ENCODE results near the gene LAIR1.
"Not testable (repeated sequence)": the region's sequence is repeated elsewhere in the genome, so short reads cannot be mapped to it uniquely, and the experiment has no call there.

Gene LAIR1

DNA sequence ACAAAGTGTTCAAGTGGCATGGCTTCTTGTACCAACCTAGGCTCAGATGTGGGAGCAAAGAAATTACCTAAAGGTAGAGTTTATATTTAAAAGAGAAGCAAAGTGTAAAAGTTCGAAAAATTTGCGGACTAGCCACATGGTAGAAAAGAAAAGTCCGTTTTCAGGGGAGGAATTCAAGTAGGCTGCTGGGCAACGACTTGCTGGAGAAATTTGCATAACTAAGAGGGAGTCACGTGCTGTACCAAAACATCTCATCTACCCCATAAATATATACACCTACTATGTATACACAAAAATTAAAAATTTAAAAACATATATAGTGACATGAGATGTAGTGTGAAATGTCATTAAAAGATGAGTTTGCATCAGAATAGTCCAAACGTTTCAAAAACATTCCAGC, 2.1 kb upstream of the LAIR1 start:
- peak overlapping the region; percentile 98 for H3K27ac ChIP-seq (replicated peaks)
- DNase-seq (ENCODE audit: low read depth in 1 of 2, low spot score in 1 of 2): no peak
- no peak overlapping the region for H3K4me3 ChIP-seq (replicated peaks; ENCODE audit: insufficient read depth, low read length)

DNA sequence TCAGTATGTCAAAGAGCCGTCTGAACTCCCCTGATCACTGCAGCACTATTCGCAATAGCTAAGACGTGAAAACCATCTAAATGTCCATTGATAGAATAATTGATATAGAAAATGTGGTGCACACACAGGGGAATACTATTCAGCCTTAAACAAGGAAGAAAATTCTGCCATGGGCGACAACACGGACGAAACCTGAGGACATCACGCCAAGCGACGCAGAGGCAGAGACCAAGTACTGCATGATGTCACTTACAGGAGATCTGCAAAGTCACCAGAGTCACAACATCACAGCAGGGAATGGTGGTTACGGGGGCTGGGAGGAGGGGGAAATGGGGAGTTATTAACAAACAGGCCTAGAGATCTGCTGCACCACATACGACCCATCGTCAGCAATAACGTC, 1.1 kb upstream of the LAIR1 start:
- DNase-seq (ENCODE audit: low read depth in 1 of 2, low spot score in 1 of 2); H3K4me3 ChIP-seq (replicated peaks; ENCODE audit: insufficient read depth, low read length); H3K27me3 ChIP-seq (ENCODE audit: insufficient read depth, poor library complexity, severe bottlenecking): not testable (repeated sequence)
- peak overlapping the region; percentile 98 for H3K27ac ChIP-seq (replicated peaks)

More for the DNA sequence above, 2.1 kb upstream of the LAIR1 start:
- no peaks in the 10 kb centered on the region for H3K27me3 ChIP-seq (ENCODE audit: insufficient read depth, poor library complexity, severe bottlenecking)
- TF ChIP-seq POLR2AphosphoS5 (IDR thresholded peaks at IDR 0.05; ENCODE audit: low read depth) (0 out of 2 replicates have a peak, but pooled peaks have one; percentile 17), GABPA (IDR thresholded peaks at IDR 0.05; ENCODE audit: low read depth) (no peak)

DNA sequence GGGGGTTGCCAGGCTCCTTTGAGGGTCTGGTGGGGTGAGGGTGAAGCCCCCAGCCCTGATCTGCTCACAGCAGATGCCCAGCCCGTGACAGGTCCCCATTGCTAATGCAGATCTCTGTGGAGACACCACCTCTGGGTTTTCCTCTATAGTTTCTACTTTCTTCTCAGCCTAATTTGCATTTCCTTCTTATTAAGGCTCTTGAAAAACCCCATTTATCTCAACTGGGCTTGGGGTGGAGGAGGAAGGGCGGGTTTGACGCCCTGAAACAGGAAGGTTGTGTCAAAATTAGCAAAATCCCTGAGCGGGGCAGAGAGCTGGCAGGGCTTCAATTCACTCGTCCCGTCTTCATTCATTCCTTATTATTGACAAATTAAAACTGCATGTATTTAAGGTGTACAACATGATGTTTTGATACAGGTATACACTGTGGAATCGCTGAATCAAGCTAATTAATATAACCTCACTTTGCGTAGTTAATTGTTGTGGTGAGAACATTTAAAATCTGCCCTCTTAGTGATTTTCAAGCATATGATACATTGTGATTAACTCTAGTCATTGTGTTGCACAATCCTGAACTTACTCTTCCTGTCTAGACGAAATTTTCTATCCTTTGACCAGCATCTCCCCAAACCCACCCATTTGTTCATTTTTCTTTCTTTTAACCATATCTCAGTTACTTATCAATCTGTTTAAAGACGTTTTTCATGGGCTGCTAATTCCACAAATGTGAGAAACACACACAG, 2.9 kb downstream of the LAIR1 start:
- not testable (repeated sequence) for DNase-seq (ENCODE audit: low read depth in 1 of 2, low spot score in 1 of 2); H3K27me3 ChIP-seq (ENCODE audit: insufficient read depth, poor library complexity, severe bottlenecking)
- Histone ChIP-seq H3K4me3 (replicated peaks; ENCODE audit: insufficient read depth, low read length) (peak overlapping the region; percentile 57), H3K27ac (replicated peaks) (peak overlapping the region; percentile 25)

DNA sequence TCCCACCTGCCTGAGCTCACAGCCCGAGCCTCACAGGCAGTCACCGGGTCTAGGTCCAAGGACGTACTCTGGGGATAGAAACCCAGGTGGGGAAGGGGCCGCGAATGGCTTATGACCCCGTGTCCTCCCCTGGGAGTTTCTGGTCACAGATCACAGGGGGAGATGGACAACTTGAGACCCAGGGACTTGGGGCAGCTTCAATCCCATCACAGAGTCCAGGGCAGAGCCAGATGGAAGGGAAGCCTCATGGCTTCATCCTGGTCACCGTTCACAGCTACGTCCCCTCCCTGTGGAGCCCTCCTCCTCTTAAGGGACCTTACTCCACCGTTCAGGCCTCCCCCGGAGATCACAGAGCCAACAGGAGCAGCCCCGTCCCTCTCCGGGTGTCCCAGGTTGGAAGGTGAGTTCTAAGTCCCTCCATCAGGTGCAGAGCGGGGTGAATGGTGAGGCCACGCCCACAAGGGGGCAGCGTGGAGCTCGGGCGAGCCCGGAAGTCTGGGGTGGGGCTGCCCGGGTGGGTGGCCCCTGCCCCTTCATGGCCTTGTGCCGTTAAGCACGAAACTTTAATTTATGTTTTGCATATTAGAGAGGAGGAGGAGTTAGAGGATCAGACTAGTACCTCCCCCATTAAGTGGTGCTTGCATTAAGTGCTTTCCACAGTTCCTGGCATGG, 5.4 kb downstream of the LAIR1 start:
- not testable (repeated sequence) for H3K4me3 ChIP-seq (replicated peaks; ENCODE audit: insufficient read depth, low read length); H3K27me3 ChIP-seq (ENCODE audit: insufficient read depth, poor library complexity, severe bottlenecking)

DNA sequence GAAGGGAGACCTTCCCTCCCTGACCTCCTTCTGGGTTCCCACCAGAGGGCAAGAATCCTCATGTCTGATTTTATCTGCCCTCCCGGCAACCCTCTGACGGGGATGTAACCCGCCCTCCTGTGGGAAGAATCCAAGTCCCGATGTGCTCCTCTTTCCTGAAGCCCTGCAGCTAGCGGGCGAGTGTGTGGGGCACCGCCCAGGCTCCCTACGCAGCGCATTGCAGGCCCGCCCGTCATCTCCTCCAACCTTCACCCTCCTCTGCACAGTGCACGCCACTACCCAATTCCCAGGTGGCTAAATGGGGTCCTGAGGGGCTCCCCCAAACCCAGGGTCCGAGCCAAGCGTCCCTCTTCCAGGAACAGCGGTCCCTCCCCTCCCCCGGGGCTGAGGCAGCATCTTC, 7.3 kb downstream of the LAIR1 start:
- Histone ChIP-seq H3K27ac (replicated peaks) (no peak overlapping the region), H3K27me3 (ENCODE audit: insufficient read depth, poor library complexity, severe bottlenecking) (no peaks in the 10 kb centered on the region), H3K4me3 (replicated peaks; ENCODE audit: insufficient read depth, low read length) (no peak overlapping the region)
- DNase-seq (ENCODE audit: low read depth in 1 of 2, low spot score in 1 of 2): no peak
- TF ChIP-seq GABPA (IDR thresholded peaks at IDR 0.05; ENCODE audit: low read depth): no peak

More for the DNA sequence above, 5.4 kb downstream of the LAIR1 start:
- DNase-seq (ENCODE audit: low read depth in 1 of 2, low spot score in 1 of 2); H3K27ac ChIP-seq (replicated peaks): not testable (repeated sequence)

DNA sequence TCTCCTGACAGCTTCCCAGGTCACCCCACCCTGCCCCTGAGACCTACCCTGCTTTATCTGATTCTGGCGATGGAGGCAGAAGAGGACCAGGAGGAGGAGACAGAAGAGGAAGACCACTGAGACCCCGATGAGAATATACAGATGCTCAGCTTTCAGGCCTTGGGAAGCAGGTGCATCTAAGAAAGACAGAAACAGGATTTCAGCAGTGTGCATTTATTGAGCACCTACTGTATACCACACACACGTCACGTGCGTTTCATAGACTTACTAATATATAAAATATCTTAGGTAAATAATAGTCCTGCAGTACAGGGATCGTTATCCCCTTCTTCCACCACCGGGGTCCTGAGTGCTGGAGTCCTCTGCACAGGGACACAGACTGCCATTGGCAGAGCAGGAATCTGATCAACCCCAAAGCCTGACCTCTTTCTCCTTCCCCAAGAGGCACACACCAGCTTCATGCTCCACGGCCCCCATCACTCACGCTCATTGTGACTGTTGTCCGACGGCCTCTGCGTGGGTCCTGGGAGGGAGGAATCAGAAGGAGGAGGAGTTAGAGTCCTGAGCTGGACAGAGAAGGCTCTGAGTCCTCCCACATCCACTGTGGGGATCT, 8.2 kb downstream of the LAIR1 start:
- DNase-seq (ENCODE audit: low read depth in 1 of 2, low spot score in 1 of 2): no peak
- Histone ChIP-seq H3K27me3 (ENCODE audit: insufficient read depth, poor library complexity, severe bottlenecking) (no peaks in the 10 kb centered on the region), H3K4me3 (replicated peaks; ENCODE audit: insufficient read depth, low read length) (no peak overlapping the region), H3K27ac (replicated peaks) (0 out of 2 replicates have a peak overlapping the region, but pooled peaks have one; percentile 10)
- TF ChIP-seq GABPA (IDR thresholded peaks at IDR 0.05; ENCODE audit: low read depth) (no peak), SPI1 (IDR thresholded peaks at IDR 0.05; ENCODE audit: borderline replicate concordance, low read depth) (no peak), POLR2AphosphoS5 (IDR thresholded peaks at IDR 0.05; ENCODE audit: low read depth) (no peak; the same call in 1 of the 2 replicates)
- TF ChIP-seq, protein P1, sequence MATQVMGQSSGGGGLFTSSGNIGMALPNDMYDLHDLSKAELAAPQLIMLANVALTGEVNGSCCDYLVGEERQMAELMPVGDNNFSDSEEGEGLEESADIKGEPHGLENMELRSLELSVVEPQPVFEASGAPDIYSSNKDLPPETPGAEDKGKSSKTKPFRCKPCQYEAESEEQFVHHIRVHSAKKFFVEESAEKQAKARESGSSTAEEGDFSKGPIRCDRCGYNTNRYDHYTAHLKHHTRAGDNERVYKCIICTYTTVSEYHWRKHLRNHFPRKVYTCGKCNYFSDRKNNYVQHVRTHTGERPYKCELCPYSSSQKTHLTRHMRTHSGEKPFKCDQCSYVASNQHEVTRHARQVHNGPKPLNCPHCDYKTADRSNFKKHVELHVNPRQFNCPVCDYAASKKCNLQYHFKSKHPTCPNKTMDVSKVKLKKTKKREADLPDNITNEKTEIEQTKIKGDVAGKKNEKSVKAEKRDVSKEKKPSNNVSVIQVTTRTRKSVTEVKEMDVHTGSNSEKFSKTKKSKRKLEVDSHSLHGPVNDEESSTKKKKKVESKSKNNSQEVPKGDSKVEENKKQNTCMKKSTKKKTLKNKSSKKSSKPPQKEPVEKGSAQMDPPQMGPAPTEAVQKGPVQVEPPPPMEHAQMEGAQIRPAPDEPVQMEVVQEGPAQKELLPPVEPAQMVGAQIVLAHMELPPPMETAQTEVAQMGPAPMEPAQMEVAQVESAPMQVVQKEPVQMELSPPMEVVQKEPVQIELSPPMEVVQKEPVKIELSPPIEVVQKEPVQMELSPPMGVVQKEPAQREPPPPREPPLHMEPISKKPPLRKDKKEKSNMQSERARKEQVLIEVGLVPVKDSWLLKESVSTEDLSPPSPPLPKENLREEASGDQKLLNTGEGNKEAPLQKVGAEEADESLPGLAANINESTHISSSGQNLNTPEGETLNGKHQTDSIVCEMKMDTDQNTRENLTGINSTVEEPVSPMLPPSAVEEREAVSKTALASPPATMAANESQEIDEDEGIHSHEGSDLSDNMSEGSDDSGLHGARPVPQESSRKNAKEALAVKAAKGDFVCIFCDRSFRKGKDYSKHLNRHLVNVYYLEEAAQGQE (IDR thresholded peaks at IDR 0.05; ENCODE audit: insufficient replicate concordance, low read depth): no peak
- TF ChIP-seq, protein P2, sequence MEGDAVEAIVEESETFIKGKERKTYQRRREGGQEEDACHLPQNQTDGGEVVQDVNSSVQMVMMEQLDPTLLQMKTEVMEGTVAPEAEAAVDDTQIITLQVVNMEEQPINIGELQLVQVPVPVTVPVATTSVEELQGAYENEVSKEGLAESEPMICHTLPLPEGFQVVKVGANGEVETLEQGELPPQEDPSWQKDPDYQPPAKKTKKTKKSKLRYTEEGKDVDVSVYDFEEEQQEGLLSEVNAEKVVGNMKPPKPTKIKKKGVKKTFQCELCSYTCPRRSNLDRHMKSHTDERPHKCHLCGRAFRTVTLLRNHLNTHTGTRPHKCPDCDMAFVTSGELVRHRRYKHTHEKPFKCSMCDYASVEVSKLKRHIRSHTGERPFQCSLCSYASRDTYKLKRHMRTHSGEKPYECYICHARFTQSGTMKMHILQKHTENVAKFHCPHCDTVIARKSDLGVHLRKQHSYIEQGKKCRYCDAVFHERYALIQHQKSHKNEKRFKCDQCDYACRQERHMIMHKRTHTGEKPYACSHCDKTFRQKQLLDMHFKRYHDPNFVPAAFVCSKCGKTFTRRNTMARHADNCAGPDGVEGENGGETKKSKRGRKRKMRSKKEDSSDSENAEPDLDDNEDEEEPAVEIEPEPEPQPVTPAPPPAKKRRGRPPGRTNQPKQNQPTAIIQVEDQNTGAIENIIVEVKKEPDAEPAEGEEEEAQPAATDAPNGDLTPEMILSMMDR (IDR thresholded peaks at IDR 0.05; ENCODE audit: insufficient read depth, low read length): no peak

DNA sequence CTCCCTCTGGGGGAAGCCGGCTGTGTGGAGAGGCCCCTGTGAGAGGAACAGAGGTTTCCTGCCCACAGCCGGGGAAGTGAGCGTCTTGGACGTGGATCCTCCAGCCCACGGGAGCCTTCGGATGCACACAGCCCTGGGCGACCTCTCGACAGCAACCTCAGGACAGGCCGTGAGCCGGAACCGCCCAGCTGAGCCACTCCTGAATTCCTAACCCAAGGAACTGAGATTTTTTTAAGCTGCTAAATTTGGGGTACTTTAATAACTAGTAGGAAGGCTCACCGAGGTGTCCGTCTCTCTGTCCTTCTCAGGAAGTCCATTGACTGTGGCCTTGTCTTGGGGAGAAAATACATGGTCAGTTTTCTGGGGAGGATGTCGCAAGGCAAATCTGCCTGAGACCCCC, 9.1 kb downstream of the LAIR1 start:
- DNase-seq (ENCODE audit: low read depth in 1 of 2, low spot score in 1 of 2): no peak
- no peak overlapping the region for H3K4me3 ChIP-seq (replicated peaks; ENCODE audit: insufficient read depth, low read length)
- no peaks in the 10 kb centered on the region for H3K27me3 ChIP-seq (ENCODE audit: insufficient read depth, poor library complexity, severe bottlenecking)
- TF ChIP-seq, protein P2 (IDR thresholded peaks at IDR 0.05; ENCODE audit: insufficient read depth, low read length): no peak
- no peak for TF ChIP-seq POLR2AphosphoS5 (IDR thresholded peaks at IDR 0.05; ENCODE audit: low read depth)
- no peak for TF ChIP-seq GABPA (IDR thresholded peaks at IDR 0.05; ENCODE audit: low read depth)
- TF ChIP-seq, protein P1 (IDR thresholded peaks at IDR 0.05; ENCODE audit: insufficient replicate concordance, low read depth): no peak
- TF ChIP-seq SPI1 (IDR thresholded peaks at IDR 0.05; ENCODE audit: borderline replicate concordance, low read depth): no peak
- no peak overlapping the region for H3K27ac ChIP-seq (replicated peaks)

All from HL-60 (cell line).